Thoracic aorta (tissue), 2 donors: Measurements from ENCODE around the gene PLCL2. TPM values are rescaled to one million over a fixed set of nuclear protein-coding genes. Genes with fewer than 3 reads are reported as not detected.

Experiments used
- ATAC-seq: fragments of 150-250 bp; one replicate; pipeline ENCODE4 v1.8.0; 2017; ENCODE audit warnings: low read depth; ENCODE audit not compliant: insufficient number of reproducible peaks, low FRiP score
- DNase-seq: peaks from one replicate; pipeline ENCODE4 v3.0.0-alpha.2; 2020; ENCODE audit warnings: low spot score
- H3K27ac ChIP-seq, 2 donors: fragments of 200-600 bp; sonication (generic); 1 replicate in 1 of 2; 2 replicates in 1 of 2; pipeline ENCODE4 v1.5.1; 2016; ENCODE audit warnings: mild to moderate bottlenecking in 2 of 2, moderate library complexity in 2 of 2
- H3K27me3 ChIP-seq: fragments of 200-600 bp; sonication (generic); replicated peaks from 2 replicates; pipeline ENCODE4 v1.6.0; 2016; ENCODE audit warnings: mild to moderate bottlenecking; ENCODE audit not compliant: insufficient read depth
- H3K36me3 ChIP-seq: fragments of 200-600 bp; sonication (generic); one replicate; pipeline ENCODE4 v1.5.1; 2016
- H3K4me1 ChIP-seq, 2 donors: fragments of 200-600 bp; sonication (generic); 1 replicate in 1 of 2; 2 replicates in 1 of 2; pipeline versions ENCODE4 v1.5.1 to v1.6.0; 2016; ENCODE audit warnings: low read depth in 2 of 2, mild to moderate bottlenecking in 1 of 2; ENCODE audit not compliant: control insufficient read depth in 1 of 2
- H3K4me3 ChIP-seq: fragments of 200-600 bp; sonication (generic); 2 replicates; pipeline ENCODE4 v1.5.1; 2016; ENCODE audit warnings: mild to moderate bottlenecking
- H3K9me3 ChIP-seq: fragments of 200-600 bp; sonication (generic); 2 replicates; pipeline ENCODE4 v1.5.1; 2016
- CTCF ChIP-seq: fragments of 200-600 bp; sonication (generic); IDR thresholded peaks from one replicate; pipeline ENCODE4 v1.5.1; 2019; ENCODE audit warnings: antibody characterized with exemption
- total RNA-seq, 2 donors: library from RNA; depleted of rRNA; stranded (reverse); fragments of >200 nt; gene quantifications; one replicate each; pipeline versions ENCODE4 v1.1.0 to v1.2.3, GENCODE V29; 2016

The PLCL2 gene
- total RNA-seq, 2 donors from 2014 or later, result 6.9 to 17.1 TPM

- H3K27ac ChIP-seq, result no peak overlapping the region
- TF ChIP-seq CTCF, result no peak
- ATAC-seq, result no peak
Observed at GRCh38 chr3:16982460-16982859, 97.7 kb downstream of the PLCL2 start.

GRCh38 chr3:16985608-16986007 lies 100.9 kb downstream of the PLCL2 start:
- no peak overlapping the region for H3K27ac ChIP-seq
- no peak overlapping the region for H3K4me3 ChIP-seq
- ATAC-seq, result no peak
- TF ChIP-seq CTCF, result no peak
- H3K9me3 ChIP-seq, result no peaks in the 10 kb centered on the region
- no peak for DNase-seq
- no peaks in the 10 kb centered on the region for H3K36me3 ChIP-seq
- no peaks in the 10 kb centered on the region for H3K27me3 ChIP-seq
- no peaks in the 10 kb centered on the region for H3K4me1 ChIP-seq

More at GRCh38 chr3:16982460-16982859, 97.7 kb downstream of the PLCL2 start:
- Histone ChIP-seq H3K4me3 (no peak overlapping the region), H3K9me3 (no peaks in the 10 kb centered on the region), H3K27me3 (no peaks in the 10 kb centered on the region), H3K36me3 (no peaks in the 10 kb centered on the region), H3K4me1 (peaks cover 0 to 9% of the 10 kb centered on the region in 2 donors)
- DNase-seq, result no peak

- DNase-seq (no peak), ATAC-seq (no peak)
- TF ChIP-seq CTCF, result no peak
- Histone ChIP-seq H3K4me1 (no peaks in the 10 kb centered on the region), H3K27me3 (no peaks in the 10 kb centered on the region), H3K27ac (no peak overlapping the region), H3K36me3 (no peaks in the 10 kb centered on the region), H3K9me3 (no peaks in the 10 kb centered on the region), H3K4me3 (no peak overlapping the region)
Observed at GRCh38 chr3:16987141-16987540, 102.4 kb downstream of the PLCL2 start.

GRCh38 chr3:16990163-16990562 lies 105.4 kb downstream of the PLCL2 start:
- Histone ChIP-seq H3K27ac (no peak overlapping the region), H3K4me3 (no peak overlapping the region), H3K4me1 (no peaks in the 10 kb centered on the region), H3K27me3 (no peaks in the 10 kb centered on the region), H3K36me3 (no peaks in the 10 kb centered on the region), H3K9me3 (no peaks in the 10 kb centered on the region)
- no peak for ATAC-seq
- no peak for DNase-seq
- TF ChIP-seq CTCF, result no peak

GRCh38 chr3:16992198-16992597 lies 107.4 kb downstream of the PLCL2 start:
- H3K4me3 ChIP-seq, result no peak overlapping the region
- DNase-seq, result no peak
- H3K9me3 ChIP-seq, result no peaks in the 10 kb centered on the region
- no peak for ATAC-seq
- no peaks in the 10 kb centered on the region for H3K27me3 ChIP-seq
- H3K36me3 ChIP-seq, result no peaks in the 10 kb centered on the region
- H3K4me1 ChIP-seq, result no peaks in the 10 kb centered on the region
- TF ChIP-seq CTCF, result no peak
- H3K27ac ChIP-seq, result no peak overlapping the region
